BE2C (cell line): ENCODE data around the gene KCNE2.

Source experiments
- DNase-seq: peaks from one replicate; pipeline ENCODE4 v3.0.0-alpha.2; 2020
- H3K27me3 ChIP-seq: fragments of 250-450 bp; sonication (Bioruptor Pico); 2 replicates; pipeline ENCODE4 v1.5.1; 2020; ENCODE audit warnings: mild to moderate bottlenecking
- H3K36me3 ChIP-seq: fragments of 250-450 bp; sonication (Bioruptor Pico); 2 replicates; pipeline ENCODE4 v1.5.1; 2020; ENCODE audit warnings: mild to moderate bottlenecking
- H3K4me1 ChIP-seq: fragments of 250-450 bp; sonication (Bioruptor Pico); 2 replicates; pipeline ENCODE4 v1.5.1; 2020
- H3K4me3 ChIP-seq: 2 replicates; pipeline ENCODE4 v1.5.1; 2011; ENCODE audit warnings: low read depth, low read length
- H3K9me3 ChIP-seq: fragments of 250-450 bp; sonication (Bioruptor Pico); 2 replicates; pipeline ENCODE4 v1.5.1; 2020
- TF ChIP-seq, protein P1 (sequence below): IDR thresholded peaks from 2 replicates; pipeline ENCODE4 v1.5.1; 2012; ENCODE audit warnings: mild to moderate bottlenecking, low read depth, low read length

Gene KCNE2

DNA sequence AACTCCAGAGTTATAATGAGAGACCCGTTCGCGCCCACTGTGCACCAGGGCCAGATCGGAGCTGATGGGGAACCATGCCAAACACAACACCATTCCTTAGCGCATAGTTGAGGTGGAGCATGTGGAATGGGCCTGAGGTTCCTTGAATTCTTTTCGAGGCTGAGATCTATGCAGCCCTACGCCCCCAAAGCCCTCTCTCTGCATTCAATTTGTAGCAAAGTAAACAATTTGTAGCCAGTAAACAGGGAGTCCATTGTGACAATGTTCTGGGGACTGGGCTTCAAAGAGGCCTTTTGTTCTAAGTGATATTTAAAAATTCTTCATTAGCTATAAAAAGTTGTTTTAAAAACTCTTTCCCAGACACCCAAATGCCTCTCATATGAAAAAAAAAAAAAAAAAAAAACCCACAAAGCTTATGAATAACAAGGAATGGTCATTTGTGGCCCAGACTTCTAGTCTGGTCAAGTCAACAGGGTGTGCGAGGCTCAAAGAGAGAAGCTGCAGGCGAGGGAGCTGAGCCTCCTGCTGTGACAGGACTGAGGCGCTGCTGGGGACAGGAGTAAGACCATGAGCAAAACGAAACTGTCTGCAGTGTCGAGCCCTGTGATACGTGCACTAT, 30.6 kb upstream of the KCNE2 start:
- no peak overlapping the region for H3K4me3 ChIP-seq
- H3K27me3 ChIP-seq = no peaks in the 10 kb centered on the region
- TF ChIP-seq, protein P1, sequence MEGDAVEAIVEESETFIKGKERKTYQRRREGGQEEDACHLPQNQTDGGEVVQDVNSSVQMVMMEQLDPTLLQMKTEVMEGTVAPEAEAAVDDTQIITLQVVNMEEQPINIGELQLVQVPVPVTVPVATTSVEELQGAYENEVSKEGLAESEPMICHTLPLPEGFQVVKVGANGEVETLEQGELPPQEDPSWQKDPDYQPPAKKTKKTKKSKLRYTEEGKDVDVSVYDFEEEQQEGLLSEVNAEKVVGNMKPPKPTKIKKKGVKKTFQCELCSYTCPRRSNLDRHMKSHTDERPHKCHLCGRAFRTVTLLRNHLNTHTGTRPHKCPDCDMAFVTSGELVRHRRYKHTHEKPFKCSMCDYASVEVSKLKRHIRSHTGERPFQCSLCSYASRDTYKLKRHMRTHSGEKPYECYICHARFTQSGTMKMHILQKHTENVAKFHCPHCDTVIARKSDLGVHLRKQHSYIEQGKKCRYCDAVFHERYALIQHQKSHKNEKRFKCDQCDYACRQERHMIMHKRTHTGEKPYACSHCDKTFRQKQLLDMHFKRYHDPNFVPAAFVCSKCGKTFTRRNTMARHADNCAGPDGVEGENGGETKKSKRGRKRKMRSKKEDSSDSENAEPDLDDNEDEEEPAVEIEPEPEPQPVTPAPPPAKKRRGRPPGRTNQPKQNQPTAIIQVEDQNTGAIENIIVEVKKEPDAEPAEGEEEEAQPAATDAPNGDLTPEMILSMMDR = no peak
- H3K9me3 ChIP-seq = no peaks in the 10 kb centered on the region
- H3K4me1 ChIP-seq = no peaks in the 10 kb centered on the region
- H3K36me3 ChIP-seq = no peaks in the 10 kb centered on the region
- DNase-seq = no peak

DNA sequence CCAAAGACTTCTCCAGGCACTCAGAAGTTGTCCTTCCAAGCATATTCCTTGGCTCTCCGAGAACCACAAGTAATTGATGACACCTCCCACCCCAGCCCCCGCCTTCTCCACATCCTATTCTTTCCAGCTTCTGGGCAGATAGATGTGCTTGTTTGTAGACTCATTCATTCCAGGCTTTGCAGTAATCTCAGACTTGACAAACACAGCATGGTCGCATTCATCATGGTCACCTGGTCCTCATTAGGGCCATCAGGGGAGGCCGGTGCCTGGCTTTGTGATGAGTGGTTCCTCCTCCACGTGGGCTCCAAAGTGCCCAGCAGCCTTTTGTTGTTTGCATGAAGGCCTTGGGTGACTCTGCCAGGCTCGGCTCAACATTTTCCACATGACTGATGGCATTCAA, 28.5 kb upstream of the KCNE2 start:
- Histone ChIP-seq H3K9me3 (no peaks in the 10 kb centered on the region), H3K27me3 (no peaks in the 10 kb centered on the region), H3K4me1 (no peaks in the 10 kb centered on the region), H3K4me3 (no peak overlapping the region), H3K36me3 (no peaks in the 10 kb centered on the region)
- TF ChIP-seq, protein P1 = no peak
- DNase-seq = no peak

DNA sequence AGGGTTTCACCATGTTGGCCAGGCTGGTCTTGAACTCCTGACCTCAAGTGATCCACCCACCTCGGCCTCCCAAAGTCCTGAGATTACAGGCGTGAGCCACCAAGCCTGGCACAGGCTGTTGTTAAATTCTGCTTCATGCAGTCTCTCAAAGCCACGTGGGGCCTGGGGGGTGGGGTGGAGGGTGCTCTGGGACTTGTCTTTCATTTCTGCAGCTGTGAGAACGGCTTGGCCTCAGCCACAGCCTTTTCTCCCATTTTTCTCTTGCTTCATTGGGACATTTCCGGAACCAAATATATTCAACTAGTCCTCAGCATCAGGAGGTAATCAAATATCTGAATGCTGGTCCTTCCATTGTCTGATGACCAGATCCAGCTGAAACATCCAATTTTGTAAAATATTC, 27.6 kb upstream of the KCNE2 start:
- Histone ChIP-seq H3K27me3 (no peaks in the 10 kb centered on the region), H3K4me3 (no peak overlapping the region), H3K9me3 (no peaks in the 10 kb centered on the region), H3K4me1 (no peaks in the 10 kb centered on the region), H3K36me3 (no peaks in the 10 kb centered on the region)
- DNase-seq = no peak
- TF ChIP-seq, protein P1 = no peak

DNA sequence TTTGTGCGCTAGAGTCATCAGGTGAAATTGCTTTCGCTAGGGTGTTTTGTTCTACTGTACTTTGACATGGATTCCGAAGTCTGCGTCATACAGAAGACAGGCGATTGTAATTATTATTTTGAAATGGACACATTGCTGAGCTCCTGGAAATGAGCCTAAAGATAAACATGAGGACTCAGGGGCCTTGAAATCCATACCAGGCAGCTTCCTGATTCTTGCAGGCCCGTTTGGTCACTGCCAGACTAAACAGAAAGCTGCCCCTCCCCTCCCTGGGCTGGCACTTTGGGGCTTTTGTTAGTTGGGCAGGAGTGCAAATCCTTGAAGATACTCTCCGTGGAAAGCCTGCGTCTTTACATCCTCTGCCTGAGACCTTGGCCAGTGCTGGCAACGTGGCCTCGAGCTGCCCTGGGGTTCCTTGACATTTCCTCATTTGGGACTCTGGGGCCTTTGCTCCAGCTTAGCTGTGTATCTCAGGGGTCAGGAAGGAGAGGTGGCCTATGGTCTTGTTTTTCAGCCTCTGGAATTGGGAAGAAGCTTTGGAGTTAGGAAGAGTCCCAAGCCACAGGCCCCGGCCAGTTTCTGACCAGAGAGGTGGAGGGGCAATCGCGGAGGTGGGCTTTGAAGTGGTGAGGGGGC, 26.9 kb upstream of the KCNE2 start:
- no peaks in the 10 kb centered on the region for H3K36me3 ChIP-seq
- TF ChIP-seq, protein P1 = no peak
- no peak overlapping the region for H3K4me3 ChIP-seq
- DNase-seq = no peak
- no peaks in the 10 kb centered on the region for H3K27me3 ChIP-seq
- H3K9me3 ChIP-seq = no peaks in the 10 kb centered on the region
- no peaks in the 10 kb centered on the region for H3K4me1 ChIP-seq

DNA sequence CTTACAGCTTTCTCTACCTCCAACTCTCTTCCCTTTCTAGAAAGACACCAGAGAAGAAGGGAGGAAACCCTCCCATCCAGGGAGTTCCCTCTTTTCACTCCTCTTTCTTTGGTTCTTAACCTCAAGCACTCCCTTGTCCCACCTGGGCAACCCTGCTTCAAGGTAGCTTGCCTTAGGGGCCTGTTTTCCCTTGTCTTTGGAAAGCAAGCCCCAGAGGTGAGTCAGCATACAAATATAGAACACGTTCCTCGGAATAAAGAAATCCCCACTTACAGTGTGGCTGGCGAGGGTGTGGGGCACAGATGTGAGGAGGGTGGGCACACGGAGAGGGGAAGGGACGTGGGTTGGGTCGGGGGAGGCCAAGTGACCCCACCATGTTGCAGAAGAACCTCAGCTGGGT, 26.1 kb upstream of the KCNE2 start:
- TF ChIP-seq, protein P1 = no peak
- no peak overlapping the region for H3K4me3 ChIP-seq
- H3K9me3 ChIP-seq = no peaks in the 10 kb centered on the region
- no peaks in the 10 kb centered on the region for H3K4me1 ChIP-seq
- no peak for DNase-seq
- H3K36me3 ChIP-seq = no peaks in the 10 kb centered on the region
- no peaks in the 10 kb centered on the region for H3K27me3 ChIP-seq

DNA sequence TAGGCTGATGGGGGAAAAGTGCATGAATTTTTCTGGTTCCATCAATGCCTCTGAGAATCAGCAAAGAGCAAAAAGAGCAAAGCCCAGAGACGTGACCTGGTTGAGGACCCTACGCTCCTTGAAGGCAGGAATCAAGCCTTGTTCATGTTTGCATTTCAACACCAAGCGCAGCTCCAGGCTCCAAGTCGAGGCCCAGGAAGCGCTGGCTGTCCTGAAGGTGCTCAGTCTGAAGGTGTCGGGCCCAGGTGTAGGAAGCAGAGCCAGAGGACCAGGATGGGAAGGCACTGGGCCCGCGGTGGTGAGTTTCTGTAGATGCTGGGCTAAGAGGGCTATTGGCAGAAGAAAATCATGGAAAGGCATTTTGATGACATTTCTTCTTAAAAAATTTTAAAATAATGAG, 25.6 kb upstream of the KCNE2 start:
- DNase-seq = no peak
- no peaks in the 10 kb centered on the region for H3K36me3 ChIP-seq
- no peaks in the 10 kb centered on the region for H3K27me3 ChIP-seq
- no peaks in the 10 kb centered on the region for H3K4me1 ChIP-seq
- no peaks in the 10 kb centered on the region for H3K9me3 ChIP-seq
- no peak overlapping the region for H3K4me3 ChIP-seq
- TF ChIP-seq, protein P1 = no peak
